Kidney (tissue), 14 donors: Measurements from ENCODE around the gene ALDH16A1. TPM values are rescaled to one million over a fixed set of nuclear protein-coding genes. Genes with fewer than 3 reads are reported as not detected.
A peak's percentile ranks its signal among the peaks of the same experiment; 100 is the strongest.

ENCODE experiments used
- DNase-seq, 5 donors: peaks; one replicate each; pipeline ENCODE4 v3.0.0-alpha.2; 2013 to 2020
- FAIRE-seq: peaks from 2 replicates; lab custom pipeline; 2012; peaks lifted over from hg19 to GRCh38; lab: Jason Lieb, UNC
- H3K27ac ChIP-seq, 2 donors: one replicate each; pipeline ENCODE4 v1.7.0; 2013; ENCODE audit warnings: low read depth in 2 of 2, low read length in 2 of 2, inconsistent platforms in 1 of 2
- H3K27me3 ChIP-seq: one replicate; pipeline ENCODE4 v1.7.1; 2013; ENCODE audit warnings: low read length, inconsistent platforms; ENCODE audit not compliant: control insufficient read depth, insufficient read depth
- H3K36me3 ChIP-seq, 3 donors: one replicate each; pipeline versions ENCODE4 v1.7.0 to v1.7.1; 2013; ENCODE audit warnings: low read length in 3 of 3, control low read depth in 1 of 3, inconsistent platforms in 1 of 3; ENCODE audit not compliant: insufficient read depth in 3 of 3, control insufficient read depth in 2 of 3
- H3K4me1 ChIP-seq, 3 donors: one replicate each; pipeline versions ENCODE4 v1.7.0 to v1.7.1; 2013; ENCODE audit warnings: low read length in 3 of 3, inconsistent platforms in 1 of 3, low read depth in 1 of 3; ENCODE audit not compliant: control insufficient read depth in 2 of 3, insufficient read depth in 2 of 3
- H3K4me3 ChIP-seq, 3 donors: one replicate each; pipeline versions ENCODE4 v1.7.0 to v1.8.1; 2013; ENCODE audit warnings: low read length in 3 of 3, control low read depth in 1 of 3, inconsistent platforms in 1 of 3
- H3K9ac ChIP-seq, 3 donors: one replicate each; pipeline versions ENCODE4 v1.7.0 to v1.7.1; 2013; ENCODE audit warnings: low read length in 3 of 3, control low read depth in 1 of 3, inconsistent platforms in 1 of 3
- H3K9me3 ChIP-seq, 3 donors: one replicate each; pipeline versions ENCODE4 v1.7.0 to v1.7.1; 2013; ENCODE audit warnings: low read length in 3 of 3, control low read depth in 1 of 3, inconsistent platforms in 1 of 3; ENCODE audit not compliant: control insufficient read depth in 2 of 3, insufficient read depth in 1 of 3
- intact Hi-C: fragments of 100-400 bp; cut with DNase I; formaldehyde crosslinking; loops from one replicate; pipeline ENCODE4 v1.11.1; 2022
- polyA plus RNA-seq: library from polyadenylated mRNA; stranded (reverse); fragments of 350-450 nt; fragmentation: Illumina TruSeq; extraction: RNeasy Lipid Tissue Mini Kit (QIAGEN cat#74804); gene quantifications from one replicate; pipeline ENCODE4 v1.2.3, GENCODE V29; 2014; ENCODE audit warnings: low read depth, low replicate concordance; ENCODE audit not compliant: insufficient read depth
- total RNA-seq: library from RNA; stranded (reverse); fragmentation: NEBNext Ultra II Directional; extraction: Animal tissue kit (Norgen Biotek cat#: 25700); gene quantifications from one replicate; pipeline ENCODE4 v1.2.1, GENCODE V29; 2021
- TF ChIP-seq, protein P1 (sequence below): IDR thresholded peaks from 3 replicates; pipeline ENCODE4 v1.5.1; 2012; ENCODE audit warnings: mild to moderate bottlenecking, moderate library complexity, borderline replicate concordance; ENCODE audit not compliant: insufficient read depth; ENCODE audit errors: extremely low read depth
- donor health status: control.
- donor health status: control.
- donor health status: control.
- donor health status: control.
- donor health status: control.
- donor health status: DM: yes; HTN: yes; CAD: no.
- donor health status: Normal renal cell carcinoma (clear cell type).

Gene ALDH16A1
- total and polyA plus RNA-seq, 2 donors from 2014 or later = 26.8 to 31.8 TPM

DNA sequence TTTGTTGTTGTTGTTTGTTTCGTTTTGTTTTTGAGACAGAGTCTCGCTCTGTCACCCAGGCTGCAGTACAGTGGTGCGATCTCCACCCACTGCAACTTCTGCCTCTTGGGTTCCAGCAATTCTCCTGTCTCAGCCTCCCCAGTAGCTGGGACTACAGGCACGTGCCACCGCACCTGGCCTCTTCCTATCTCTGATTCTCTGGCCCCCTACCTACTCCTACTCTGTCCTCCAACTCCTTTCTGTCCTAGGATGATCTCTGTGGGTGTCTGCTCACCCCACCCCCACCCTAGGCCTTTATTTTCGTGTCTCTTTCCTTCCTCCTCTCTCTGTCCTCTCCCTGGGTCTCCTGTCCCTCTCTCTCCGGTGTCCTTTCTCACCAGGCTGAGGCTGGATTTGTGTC, 2.6 kb upstream of the ALDH16A1 start:
- FAIRE-seq (no peak), DNase-seq (no peak)
- H3K27ac ChIP-seq = no peak overlapping the region
- no peak overlapping the region for H3K9ac ChIP-seq
- no peaks in the 10 kb centered on the region for H3K9me3 ChIP-seq
- no peaks in the 10 kb centered on the region for H3K27me3 ChIP-seq
- peak overlapping the region in 1 of 3 donors; percentile 88 for H3K4me3 ChIP-seq
- intact Hi-C loops = no loop called here
- H3K36me3 ChIP-seq = peaks cover 0 to 4% (median 2%) of the 10 kb centered on the region in 3 donors
- peaks cover 0 to 7% (median 3%) of the 10 kb centered on the region in 3 donors for H3K4me1 ChIP-seq
- TF ChIP-seq, protein P1, sequence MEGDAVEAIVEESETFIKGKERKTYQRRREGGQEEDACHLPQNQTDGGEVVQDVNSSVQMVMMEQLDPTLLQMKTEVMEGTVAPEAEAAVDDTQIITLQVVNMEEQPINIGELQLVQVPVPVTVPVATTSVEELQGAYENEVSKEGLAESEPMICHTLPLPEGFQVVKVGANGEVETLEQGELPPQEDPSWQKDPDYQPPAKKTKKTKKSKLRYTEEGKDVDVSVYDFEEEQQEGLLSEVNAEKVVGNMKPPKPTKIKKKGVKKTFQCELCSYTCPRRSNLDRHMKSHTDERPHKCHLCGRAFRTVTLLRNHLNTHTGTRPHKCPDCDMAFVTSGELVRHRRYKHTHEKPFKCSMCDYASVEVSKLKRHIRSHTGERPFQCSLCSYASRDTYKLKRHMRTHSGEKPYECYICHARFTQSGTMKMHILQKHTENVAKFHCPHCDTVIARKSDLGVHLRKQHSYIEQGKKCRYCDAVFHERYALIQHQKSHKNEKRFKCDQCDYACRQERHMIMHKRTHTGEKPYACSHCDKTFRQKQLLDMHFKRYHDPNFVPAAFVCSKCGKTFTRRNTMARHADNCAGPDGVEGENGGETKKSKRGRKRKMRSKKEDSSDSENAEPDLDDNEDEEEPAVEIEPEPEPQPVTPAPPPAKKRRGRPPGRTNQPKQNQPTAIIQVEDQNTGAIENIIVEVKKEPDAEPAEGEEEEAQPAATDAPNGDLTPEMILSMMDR = no peak

DNA sequence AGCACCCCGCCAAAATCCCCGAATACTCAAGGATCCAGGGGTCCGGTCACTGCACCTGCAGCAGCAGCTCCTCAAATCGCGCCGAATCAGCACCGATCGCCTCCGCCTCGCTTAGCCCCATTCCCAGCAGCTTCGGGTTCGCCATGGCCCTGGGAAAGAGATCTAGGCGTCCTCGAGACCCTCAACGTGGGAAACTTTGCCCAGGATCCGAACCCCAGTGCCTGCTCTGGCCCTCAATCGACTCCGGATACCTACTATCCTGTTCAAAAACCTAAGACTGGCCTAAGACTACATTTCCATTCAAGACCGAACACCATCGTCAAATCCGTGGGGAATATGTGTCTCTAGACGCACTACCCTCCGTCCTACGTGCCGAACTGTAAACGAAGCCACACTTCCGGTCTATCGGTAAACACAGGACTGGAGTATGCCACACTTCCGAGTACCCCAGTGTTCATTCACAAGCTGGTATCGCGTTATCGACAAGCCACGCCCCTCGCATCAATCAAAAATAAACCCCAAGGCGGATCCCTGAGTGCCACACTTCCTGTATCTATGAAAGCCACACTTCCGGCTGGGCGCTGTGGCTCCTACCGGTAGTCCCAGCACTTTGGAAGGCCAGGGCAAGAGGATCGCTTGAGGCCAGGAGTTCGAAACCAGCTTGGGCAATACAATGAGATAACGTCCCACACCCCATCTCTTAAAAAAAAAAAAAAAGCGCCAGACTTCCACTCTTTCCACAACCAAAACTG, 1.4 kb upstream of the ALDH16A1 start, which contains the start of gene PIH1D1:
Gene PIH1D1, minus strand, starts transcription at position 385 of the 752 bp plus-strand sequence. Its CDS starts 240 bp downstream, at position 145.
- Histone ChIP-seq H3K9me3 (no peaks in the 10 kb centered on the region), H3K36me3 (peaks cover 0 to 4% (median 2%) of the 10 kb centered on the region in 3 donors), H3K4me3 (peak within 1 kb of the TSS; percentile 83 to 100 (median 98)), H3K9ac (peak within 1 kb of the TSS; percentile 9 to 99 (median 65)), H3K27me3 (no peaks in the 10 kb centered on the region), H3K4me1 (peaks cover 0 to 7% (median 3%) of the 10 kb centered on the region in 3 donors), H3K27ac (peak within 1 kb of the TSS; percentile 92 to 97)
- TF ChIP-seq, protein P1 = no peak
- peak; percentile 97 to 99 (median 99) for DNase-seq
- peak; percentile 94 for FAIRE-seq
- intact Hi-C loops = no loop called here

DNA sequence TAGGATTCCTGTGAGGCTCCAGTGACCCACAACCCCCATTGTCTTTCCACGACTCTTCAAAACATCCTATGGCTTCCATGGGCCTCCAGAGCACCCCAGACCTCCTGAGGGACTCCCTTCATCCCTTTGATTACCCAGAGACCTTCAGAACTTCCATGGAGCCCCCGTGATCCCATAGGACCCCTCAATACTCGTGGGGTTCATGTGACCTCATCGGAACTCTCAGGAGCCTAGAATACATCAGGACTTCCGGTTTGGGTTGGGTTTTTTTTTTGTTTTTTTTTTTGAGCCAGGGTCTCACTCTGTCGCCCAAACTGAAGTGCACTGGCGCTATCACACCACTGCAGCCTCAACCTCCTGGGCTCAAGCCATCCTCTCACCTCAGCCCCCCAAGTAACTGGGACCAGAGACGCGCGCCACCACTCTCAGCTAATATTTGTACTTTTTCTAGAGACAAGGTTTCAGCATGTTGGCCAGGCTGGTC, 774 bp downstream of the ALDH16A1 start:
- Histone ChIP-seq H3K27me3 (no peaks in the 10 kb centered on the region), H3K27ac (peak overlapping the region; percentile 92 to 97), H3K4me3 (peak overlapping the region; percentile 89 to 98 (median 97)), H3K4me1 (peaks cover 0 to 7% (median 3%) of the 10 kb centered on the region in 3 donors), H3K9ac (peak overlapping the region; percentile 74 to 98 (median 98)), H3K9me3 (no peaks in the 10 kb centered on the region), H3K36me3 (peaks cover 0 to 2% (median 0%) of the 10 kb centered on the region in 3 donors)
- intact Hi-C loops = no loop called here
- TF ChIP-seq, protein P1 = no peak
- no peak for FAIRE-seq
- no peak for DNase-seq
